Lower leg skin (tissue), 4 donors: ENCODE measurements around the gene PCDHGC4. TPM values are rescaled to one million over a fixed set of nuclear protein-coding genes. Genes with fewer than 3 reads are reported as not detected.

Experiments used
- DNase-seq, 2 donors: peaks; one replicate each; pipeline ENCODE4 v3.0.0-alpha.2; 2019; ENCODE audit warnings: low spot score in 2 of 2
- H3K4me3 ChIP-seq: fragments of 200-600 bp; sonication (generic); 2 replicates; pipeline ENCODE4 v1.5.1; 2017; ENCODE audit warnings: mild to moderate bottlenecking, low read depth; ENCODE audit not compliant: poor library complexity, severe bottlenecking
- POLR2A ChIP-seq, 2 donors: fragments of 450-650 bp; IDR thresholded peaks; one replicate each; pipeline ENCODE4 v1.6.1; 2016 to 2017; ENCODE audit warnings: antibody characterized with exemption in 2 of 2, mild to moderate bottlenecking in 1 of 2, moderate library complexity in 1 of 2
- WGBS, 2 donors: methylation state at CpG; one replicate each; pipeline ENCODE4 v1.1.5; 2018; 5-methylcytosine and 5-hydroxymethylcytosine counted together
- intact Hi-C: fragments of 100-400 bp; cut with DNase I; formaldehyde crosslinking; loops from one replicate; pipeline ENCODE4 v1.15.0; 2023; ENCODE audit warnings: low total_unique reads
- total RNA-seq, 4 donors: library from RNA; depleted of rRNA; stranded (reverse); fragments of >200 nt; gene quantifications; one replicate each; pipeline ENCODE4 v1.1.0, GENCODE V29; 2016
- TF ChIP-seq, protein P1 (sequence below), 3 donors: fragments of 450-650 bp; IDR thresholded peaks; one replicate each; pipeline ENCODE4 v1.5.1; 2016; ENCODE audit warnings: antibody characterized with exemption in 3 of 3, mild to moderate bottlenecking in 3 of 3, moderate library complexity in 2 of 3

The PCDHGC4 gene
- total RNA-seq = 10 to 100 TPM in 1 of 4 donors, 1 to 10 TPM in 3; 1.2 to 34.5 (median 2.2) TPM

DNA sequence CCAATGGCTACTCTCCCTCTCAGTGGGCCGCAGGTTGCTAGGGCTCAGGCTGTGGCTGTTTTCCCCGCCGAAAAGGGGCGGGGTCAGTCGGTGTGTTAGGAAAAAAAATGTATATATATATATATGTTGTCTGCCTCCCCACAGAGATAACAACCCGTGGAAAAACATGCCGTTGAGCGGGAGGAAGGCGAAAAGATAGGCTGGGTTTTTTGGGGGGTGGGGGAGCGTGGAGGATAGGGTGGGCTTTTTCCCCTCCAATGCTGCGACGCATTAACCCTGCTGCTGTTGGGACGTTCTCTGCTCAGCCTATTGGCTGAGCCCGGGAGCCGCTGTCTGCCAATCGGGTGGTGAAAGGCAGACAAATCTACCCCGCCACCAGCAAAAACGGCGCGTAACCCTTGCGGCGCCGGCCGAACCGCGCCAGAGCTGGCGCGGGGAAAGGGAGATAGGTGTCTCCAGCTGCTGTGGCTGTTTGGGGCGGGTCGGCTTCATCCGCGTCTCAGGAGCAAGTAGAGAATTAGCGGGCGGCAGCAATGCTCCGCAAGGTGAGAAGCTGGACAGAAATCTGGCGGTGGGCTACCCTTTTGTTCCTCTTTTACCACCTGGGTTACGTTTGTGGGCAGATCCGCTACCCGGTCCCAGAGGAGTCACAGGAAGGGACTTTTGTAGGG, at the start of gene PCDHGC4:
Gene PCDHGC4 (plus strand): TSS at position 390 of the 671 bp plus-strand sequence. CDS start 144 bp downstream, at position 534.
- intact Hi-C loops = no loop called here
- 4 to 11% methylated on average over 36 of the region's 39 CpGs for WGBS, 2 donors
- DNase-seq = no peak
- no peak for TF ChIP-seq POLR2A (IDR thresholded peaks at IDR 0.05)
- TF ChIP-seq, protein P1, sequence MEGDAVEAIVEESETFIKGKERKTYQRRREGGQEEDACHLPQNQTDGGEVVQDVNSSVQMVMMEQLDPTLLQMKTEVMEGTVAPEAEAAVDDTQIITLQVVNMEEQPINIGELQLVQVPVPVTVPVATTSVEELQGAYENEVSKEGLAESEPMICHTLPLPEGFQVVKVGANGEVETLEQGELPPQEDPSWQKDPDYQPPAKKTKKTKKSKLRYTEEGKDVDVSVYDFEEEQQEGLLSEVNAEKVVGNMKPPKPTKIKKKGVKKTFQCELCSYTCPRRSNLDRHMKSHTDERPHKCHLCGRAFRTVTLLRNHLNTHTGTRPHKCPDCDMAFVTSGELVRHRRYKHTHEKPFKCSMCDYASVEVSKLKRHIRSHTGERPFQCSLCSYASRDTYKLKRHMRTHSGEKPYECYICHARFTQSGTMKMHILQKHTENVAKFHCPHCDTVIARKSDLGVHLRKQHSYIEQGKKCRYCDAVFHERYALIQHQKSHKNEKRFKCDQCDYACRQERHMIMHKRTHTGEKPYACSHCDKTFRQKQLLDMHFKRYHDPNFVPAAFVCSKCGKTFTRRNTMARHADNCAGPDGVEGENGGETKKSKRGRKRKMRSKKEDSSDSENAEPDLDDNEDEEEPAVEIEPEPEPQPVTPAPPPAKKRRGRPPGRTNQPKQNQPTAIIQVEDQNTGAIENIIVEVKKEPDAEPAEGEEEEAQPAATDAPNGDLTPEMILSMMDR (IDR thresholded peaks at IDR 0.05) = no peak
- H3K4me3 ChIP-seq = peak within 1 kb of the TSS; percentile 4

DNA sequence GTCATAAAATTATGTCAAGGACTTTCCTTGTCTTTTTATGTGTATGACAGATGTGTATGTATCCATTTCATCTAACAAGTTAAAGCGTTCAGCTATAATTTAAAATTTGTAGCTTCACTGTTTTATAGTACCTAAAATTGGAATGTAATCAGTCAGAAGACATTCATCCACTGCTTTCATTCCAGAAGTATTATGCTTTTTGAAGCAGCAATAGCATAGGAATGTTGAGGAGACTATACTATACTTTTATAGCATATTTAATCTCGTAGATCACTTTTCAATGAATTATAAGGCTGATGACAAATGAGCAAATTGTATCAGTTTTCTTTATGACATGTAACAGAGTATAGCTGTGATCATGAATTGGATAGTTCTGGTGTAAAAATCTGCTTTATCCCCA, 47.6 kb upstream of the PCDHGC4 start:
- intact Hi-C loops = no loop called here
- 91 to 96% methylated on average over 2 of the region's 2 CpGs for WGBS, 2 donors
- DNase-seq = no peak
- TF ChIP-seq, protein P1 (IDR thresholded peaks at IDR 0.05) = no peak
- TF ChIP-seq POLR2A (IDR thresholded peaks at IDR 0.05) = no peak
- no peak overlapping the region for H3K4me3 ChIP-seq

DNA sequence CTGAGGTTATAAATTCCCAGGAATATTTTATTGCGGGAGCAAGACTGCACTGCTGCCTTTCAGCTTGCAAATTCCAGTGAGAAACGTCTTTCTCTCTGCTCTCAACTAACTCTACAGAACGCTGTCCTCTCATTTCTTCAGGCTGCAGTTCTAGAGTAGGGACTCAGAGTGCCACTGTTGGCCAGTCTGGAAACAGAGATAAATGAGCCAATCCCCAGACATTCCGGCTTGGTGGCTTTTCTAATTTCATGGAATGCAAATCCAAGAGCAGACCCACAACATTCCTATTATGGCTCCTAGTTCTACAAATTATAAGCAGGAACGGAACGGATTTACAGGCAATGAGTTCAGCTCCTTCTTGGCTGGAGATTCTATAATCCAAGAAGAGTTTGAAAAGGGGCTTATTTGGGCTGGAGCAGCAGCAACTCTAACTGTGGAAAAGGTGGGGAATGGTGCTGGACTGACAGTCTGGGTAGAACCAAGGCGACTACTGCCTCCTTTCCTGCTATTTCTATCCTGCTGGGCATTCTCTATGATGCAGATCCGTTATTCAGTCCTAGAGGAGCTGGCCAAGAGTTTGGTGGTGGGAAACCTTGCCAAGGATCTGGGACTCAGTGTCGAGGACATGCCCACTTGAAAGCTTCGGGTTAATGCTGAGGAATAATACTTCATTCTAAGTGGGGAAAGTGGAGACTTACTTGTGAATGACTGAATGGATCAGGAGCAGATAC, 45.3 kb upstream of the PCDHGC4 start:
- 69 to 72% methylated on average over 10 of the region's 10 CpGs for WGBS, 2 donors
- TF ChIP-seq, protein P1 (IDR thresholded peaks at IDR 0.05) = no peak
- TF ChIP-seq POLR2A (IDR thresholded peaks at IDR 0.05) = no peak
- H3K4me3 ChIP-seq = no peak overlapping the region
- intact Hi-C loops = no loop called here
- DNase-seq = no peak

DNA sequence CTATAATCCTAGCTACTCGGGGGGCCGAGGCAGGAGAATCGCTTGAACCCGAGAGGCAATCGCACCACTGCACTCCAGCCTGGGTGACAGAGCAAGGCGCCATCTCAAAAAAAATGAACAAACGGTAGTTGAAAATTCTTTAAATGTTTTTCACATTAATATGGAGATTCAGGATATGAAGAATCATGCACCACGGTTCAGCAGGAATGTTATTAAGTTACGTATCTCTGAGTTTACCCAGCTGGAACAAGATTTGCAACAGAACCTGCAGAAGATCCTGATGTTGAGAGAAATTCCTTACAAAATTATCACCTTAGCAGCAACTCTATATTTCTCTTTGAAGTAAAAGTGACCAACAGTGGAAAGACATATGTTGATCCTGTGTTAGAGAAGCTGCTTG, 44.5 kb upstream of the PCDHGC4 start:
- WGBS, 2 donors = 92 to 95% methylated on average over 9 of the region's 9 CpGs
- intact Hi-C loops = no loop called here
- DNase-seq = no peak
- H3K4me3 ChIP-seq = no peak overlapping the region
- no peak for TF ChIP-seq POLR2A (IDR thresholded peaks at IDR 0.05)
- TF ChIP-seq, protein P1 (IDR thresholded peaks at IDR 0.05) = no peak

DNA sequence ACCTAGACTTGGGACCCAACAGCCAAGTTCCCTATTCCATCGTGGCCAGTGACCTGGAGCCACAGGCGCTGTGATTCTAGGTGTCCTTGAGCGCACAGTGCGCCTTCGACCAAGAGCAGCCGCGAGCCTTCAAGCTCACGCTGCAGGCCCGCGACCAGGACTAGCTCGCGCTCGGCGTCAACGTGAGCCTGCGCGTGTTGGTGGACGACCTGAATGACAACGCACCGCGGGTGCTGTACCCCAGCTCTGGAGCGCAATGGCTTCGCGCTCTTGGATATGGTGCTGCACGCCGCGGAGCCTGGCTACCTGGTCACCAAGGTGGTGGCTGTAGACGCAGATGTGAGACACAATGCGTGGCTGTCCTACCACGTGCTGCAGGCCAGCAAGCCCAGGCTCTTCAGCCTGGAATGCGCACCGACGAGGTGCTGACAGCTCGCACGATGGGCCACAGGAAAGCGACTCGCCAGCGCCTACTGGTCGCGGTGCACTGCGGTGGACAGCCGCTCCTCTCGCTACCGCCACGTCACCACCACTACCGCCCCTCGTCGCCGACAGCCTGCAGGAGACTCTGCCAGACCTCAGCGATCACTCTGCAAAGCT, 43.2 kb upstream of the PCDHGC4 start:
- intact Hi-C loops = no loop called here
- 54% methylated on average over 42 to 50 of the region's 50 CpGs for WGBS, 2 donors
- TF ChIP-seq, protein P1 (IDR thresholded peaks at IDR 0.05) = no peak
- no peak for TF ChIP-seq POLR2A (IDR thresholded peaks at IDR 0.05)
- no peak overlapping the region for H3K4me3 ChIP-seq
- no peak for DNase-seq
